ENCODE results near the gene RGS12.

- TF ChIP-seq CTCF (IDR thresholded peaks at IDR 0.05): no peak
- no peak for TF ChIP-seq ZFX (IDR thresholded peaks at IDR 0.05; ENCODE audit: borderline replicate concordance)
Measured at GRCh38 chr4:3303565-3303824, 10.7 kb downstream of the RGS12 start.
